Mucosa of stomach (tissue), 1 donor: ENCODE measurements around the gene CACNA2D4.

ENCODE experiments used
- H3K27me3 ChIP-seq: one replicate; pipeline ENCODE4 v1.7.0; 2013; ENCODE audit warnings: mild to moderate bottlenecking, low read length; ENCODE audit not compliant: control insufficient read depth, insufficient read depth
- H3K36me3 ChIP-seq: one replicate; pipeline ENCODE4 v1.7.0; 2013; ENCODE audit warnings: low read length; ENCODE audit not compliant: control insufficient read depth, insufficient read depth
- H3K4me1 ChIP-seq: one replicate; pipeline ENCODE4 v1.7.0; 2013; ENCODE audit warnings: mild to moderate bottlenecking, low read length; ENCODE audit not compliant: control insufficient read depth, insufficient read depth
- H3K4me3 ChIP-seq: one replicate; pipeline ENCODE4 v1.7.0; 2013; ENCODE audit warnings: low read length
- H3K9ac ChIP-seq: one replicate; pipeline ENCODE4 v1.7.0; 2013; ENCODE audit warnings: mild to moderate bottlenecking, low read length, moderate library complexity
- H3K9me3 ChIP-seq: one replicate; pipeline ENCODE4 v1.7.0; 2013; ENCODE audit warnings: mild to moderate bottlenecking, low read length, moderate library complexity; ENCODE audit not compliant: control insufficient read depth
- donor health status: Pancreatic carcinoma.

CACNA2D4 gene

GRCh38 chr12:1880153-1880845 is 38.2 kb downstream of the CACNA2D4 start:
- no peak overlapping the region for H3K4me3 ChIP-seq
- no peaks in the 10 kb centered on the region for H3K36me3 ChIP-seq
- peaks cover 9% of the 10 kb centered on the region for H3K4me1 ChIP-seq
- no peaks in the 10 kb centered on the region for H3K9me3 ChIP-seq
- peaks cover 35% of the 10 kb centered on the region for H3K27me3 ChIP-seq
- H3K9ac ChIP-seq, result no peak overlapping the region

GRCh38 chr12:1879633-1880032 is 38.8 kb downstream of the CACNA2D4 start:
- no peaks in the 10 kb centered on the region for H3K9me3 ChIP-seq
- H3K27me3 ChIP-seq, result peaks cover 36% of the 10 kb centered on the region
- no peaks in the 10 kb centered on the region for H3K36me3 ChIP-seq
- no peak overlapping the region for H3K9ac ChIP-seq
- no peak overlapping the region for H3K4me3 ChIP-seq
- H3K4me1 ChIP-seq, result peaks cover 2% of the 10 kb centered on the region

DNA sequence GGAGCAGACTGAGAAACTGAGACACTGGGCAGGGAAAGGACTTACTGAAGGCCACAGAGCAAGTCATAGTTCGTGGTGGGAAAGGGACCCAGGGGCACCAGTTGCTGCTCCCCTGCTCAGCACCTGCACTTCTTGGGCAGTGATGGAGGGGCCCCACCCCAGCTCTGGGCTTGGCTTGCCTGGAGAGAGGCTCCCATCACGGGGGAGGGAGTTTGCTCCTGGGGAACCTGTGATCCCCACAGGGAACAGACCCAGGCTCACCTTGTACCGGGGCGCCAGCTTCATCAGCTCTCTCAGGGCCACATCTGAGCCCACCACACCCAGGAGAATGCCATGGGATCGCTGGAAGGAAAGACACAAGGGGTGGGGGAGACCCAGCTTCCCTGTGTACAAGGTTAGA is 39.8 kb downstream of the CACNA2D4 start:
- H3K36me3 ChIP-seq, result no peaks in the 10 kb centered on the region
- peaks cover 36% of the 10 kb centered on the region for H3K27me3 ChIP-seq
- H3K9me3 ChIP-seq, result no peaks in the 10 kb centered on the region
- H3K9ac ChIP-seq, result no peak overlapping the region
- no peak overlapping the region for H3K4me3 ChIP-seq
- H3K4me1 ChIP-seq, result no peaks in the 10 kb centered on the region

DNA sequence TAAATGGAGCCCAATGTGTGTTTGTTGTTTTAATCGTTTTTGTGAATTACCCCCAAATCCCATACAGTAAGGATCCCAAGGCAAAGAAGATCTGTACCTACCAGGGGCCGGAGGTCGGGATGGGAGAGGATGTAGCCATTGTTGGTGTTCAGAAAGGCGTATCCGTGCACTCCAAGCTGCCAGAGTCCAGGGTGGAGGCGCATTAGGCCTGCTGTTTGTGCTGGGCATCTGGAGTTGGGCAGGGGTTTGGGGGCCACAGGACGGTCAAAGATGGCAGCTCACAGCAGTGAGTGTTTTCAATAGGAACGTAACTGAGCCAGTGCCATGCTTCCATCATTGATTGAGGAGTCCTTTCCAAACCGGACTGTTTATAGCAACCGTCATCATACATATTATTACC is 40.2 kb downstream of the CACNA2D4 start:
- Histone ChIP-seq H3K4me3 (no peak overlapping the region), H3K9me3 (no peaks in the 10 kb centered on the region), H3K4me1 (no peaks in the 10 kb centered on the region), H3K9ac (no peak overlapping the region), H3K27me3 (peaks cover 31% of the 10 kb centered on the region), H3K36me3 (no peaks in the 10 kb centered on the region)

DNA sequence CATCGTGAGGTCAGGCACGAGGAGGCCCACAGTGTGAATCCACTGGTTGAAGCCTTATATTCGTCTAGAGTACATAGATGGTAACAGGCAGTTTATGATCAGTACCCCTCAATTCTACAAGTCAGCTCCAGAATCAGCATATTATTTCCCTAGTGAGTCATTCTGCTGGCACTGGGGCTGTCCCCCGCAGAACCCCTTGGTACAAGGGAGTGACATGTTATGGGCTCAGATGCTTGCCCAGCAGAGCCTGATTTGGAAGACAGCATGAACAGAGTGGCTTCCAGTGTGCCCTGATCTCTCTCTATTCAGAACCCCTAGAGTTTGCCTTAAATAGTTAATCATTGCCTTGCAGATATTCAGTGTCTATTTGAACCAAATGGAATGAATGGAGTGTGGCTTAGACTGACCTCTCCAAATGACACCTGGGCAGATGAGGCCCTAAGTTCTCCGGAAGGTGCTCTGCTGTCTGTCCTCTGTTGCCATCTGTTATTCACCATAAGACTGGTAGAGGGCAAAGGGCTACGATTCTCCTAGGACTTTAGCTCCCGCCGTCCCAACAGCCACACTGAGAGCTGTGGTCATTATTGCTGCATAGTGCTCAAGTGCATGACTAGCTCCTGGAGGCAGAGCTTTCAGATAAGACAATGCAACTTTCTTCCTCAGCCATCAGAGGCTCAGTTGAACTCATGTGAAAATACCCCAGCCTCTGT is 41.1 kb downstream of the CACNA2D4 start:
- Histone ChIP-seq H3K4me1 (no peaks in the 10 kb centered on the region), H3K4me3 (no peak overlapping the region), H3K27me3 (peaks cover 27% of the 10 kb centered on the region)

DNA sequence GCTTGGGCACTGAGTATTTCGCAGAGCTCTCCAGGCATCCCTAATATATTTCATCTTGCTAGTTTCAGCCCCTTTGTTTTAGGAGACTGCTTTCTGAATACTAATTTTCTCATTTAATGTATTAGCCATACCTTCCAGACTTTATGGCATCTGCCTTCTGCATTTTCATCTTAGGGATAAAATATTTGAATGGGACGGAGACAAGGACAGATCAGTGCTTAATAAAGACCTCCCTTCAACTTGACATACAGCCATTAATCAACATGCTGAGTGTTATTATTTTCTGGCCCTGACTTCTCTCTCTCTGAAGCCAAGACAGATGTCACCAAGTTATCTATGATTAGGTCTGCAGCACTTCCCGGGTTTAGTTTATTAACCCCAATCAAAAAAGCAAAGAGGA is 42.4 kb downstream of the CACNA2D4 start:
- Histone ChIP-seq H3K9ac (no peak overlapping the region), H3K9me3 (no peaks in the 10 kb centered on the region), H3K4me1 (no peaks in the 10 kb centered on the region), H3K36me3 (no peaks in the 10 kb centered on the region), H3K27me3 (peaks cover 21% of the 10 kb centered on the region), H3K4me3 (no peak overlapping the region)

More for the DNA sequence above, 41.1 kb downstream of the CACNA2D4 start:
- Histone ChIP-seq H3K9ac (no peak overlapping the region), H3K9me3 (no peaks in the 10 kb centered on the region), H3K36me3 (no peaks in the 10 kb centered on the region)

DNA sequence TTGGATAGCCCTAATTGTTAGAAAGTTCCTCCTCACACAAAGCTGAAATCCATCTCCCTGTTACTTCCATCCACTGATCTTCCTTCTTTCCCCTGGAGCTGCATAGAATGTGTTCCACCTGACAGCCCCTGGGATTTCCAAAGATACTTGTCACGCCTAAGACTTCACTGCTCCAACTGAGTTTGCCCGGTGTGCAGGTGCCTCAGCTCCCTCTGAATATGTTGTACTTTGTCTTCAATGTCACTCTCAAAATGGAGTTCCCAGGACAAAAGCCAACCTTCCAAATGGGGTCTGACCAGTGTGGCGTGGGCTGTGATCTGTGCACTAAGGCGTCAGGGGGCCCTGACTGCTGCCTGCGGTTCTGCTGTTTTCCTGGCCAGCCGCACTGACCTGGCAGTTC is 42.8 kb downstream of the CACNA2D4 start:
- peaks cover 17% of the 10 kb centered on the region for H3K27me3 ChIP-seq
- H3K9me3 ChIP-seq, result no peaks in the 10 kb centered on the region
- no peak overlapping the region for H3K4me3 ChIP-seq
- H3K36me3 ChIP-seq, result no peaks in the 10 kb centered on the region
- no peaks in the 10 kb centered on the region for H3K4me1 ChIP-seq
- no peak overlapping the region for H3K9ac ChIP-seq

GRCh38 chr12:1873531-1874510 is 44.6 kb downstream of the CACNA2D4 start:
- no peaks in the 10 kb centered on the region for H3K9me3 ChIP-seq
- peaks cover 12% of the 10 kb centered on the region for H3K27me3 ChIP-seq
- no peak overlapping the region for H3K9ac ChIP-seq
- no peaks in the 10 kb centered on the region for H3K4me1 ChIP-seq
- no peaks in the 10 kb centered on the region for H3K36me3 ChIP-seq
- no peak overlapping the region for H3K4me3 ChIP-seq

DNA sequence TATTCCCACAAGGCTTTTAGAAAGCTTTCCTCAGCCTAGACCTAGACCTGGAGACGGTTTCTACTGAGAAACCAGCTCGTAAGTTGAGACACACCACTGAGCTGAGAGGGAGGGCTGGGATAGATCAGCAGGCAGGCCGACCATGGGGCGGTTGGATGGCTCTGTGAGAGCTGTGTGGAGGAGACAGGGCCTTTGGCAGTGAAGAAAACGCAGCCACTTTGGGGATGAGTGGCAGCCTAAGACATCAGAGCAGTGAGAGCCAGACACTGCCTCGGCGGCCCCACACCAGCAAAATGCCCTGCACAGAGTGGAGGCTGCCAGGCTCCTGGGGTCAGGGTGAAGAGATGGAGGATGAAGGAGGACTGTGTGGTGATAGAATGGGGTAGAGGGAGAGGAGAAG is 46.0 kb downstream of the CACNA2D4 start:
- no peak overlapping the region for H3K4me3 ChIP-seq
- no peaks in the 10 kb centered on the region for H3K36me3 ChIP-seq
- H3K9me3 ChIP-seq, result no peaks in the 10 kb centered on the region
- peaks cover 12% of the 10 kb centered on the region for H3K27me3 ChIP-seq
- H3K4me1 ChIP-seq, result no peaks in the 10 kb centered on the region
- H3K9ac ChIP-seq, result no peak overlapping the region

DNA sequence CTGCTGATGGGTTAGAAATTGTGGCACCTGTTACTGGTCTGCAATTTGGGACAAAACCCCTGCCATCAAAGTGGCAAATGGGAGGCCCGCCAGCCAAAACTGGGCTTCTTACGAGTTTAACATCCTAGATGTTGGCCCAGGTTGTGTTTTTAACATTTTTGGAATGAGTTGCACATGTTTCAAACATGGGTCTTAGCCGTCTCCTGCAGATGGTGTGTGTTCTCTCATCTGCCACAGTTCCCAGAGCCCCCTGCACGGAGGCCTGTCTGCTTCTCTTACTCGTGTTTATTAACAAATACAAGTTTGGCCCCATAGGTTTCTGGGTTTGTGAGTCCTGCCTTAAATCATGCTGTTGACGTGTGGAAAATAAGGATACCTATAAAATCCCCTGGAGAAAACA is 46.5 kb downstream of the CACNA2D4 start:
- no peak overlapping the region for H3K9ac ChIP-seq
- peaks cover 12% of the 10 kb centered on the region for H3K27me3 ChIP-seq
- no peaks in the 10 kb centered on the region for H3K4me1 ChIP-seq
- H3K36me3 ChIP-seq, result no peaks in the 10 kb centered on the region
- H3K4me3 ChIP-seq, result no peak overlapping the region
- H3K9me3 ChIP-seq, result no peaks in the 10 kb centered on the region

DNA sequence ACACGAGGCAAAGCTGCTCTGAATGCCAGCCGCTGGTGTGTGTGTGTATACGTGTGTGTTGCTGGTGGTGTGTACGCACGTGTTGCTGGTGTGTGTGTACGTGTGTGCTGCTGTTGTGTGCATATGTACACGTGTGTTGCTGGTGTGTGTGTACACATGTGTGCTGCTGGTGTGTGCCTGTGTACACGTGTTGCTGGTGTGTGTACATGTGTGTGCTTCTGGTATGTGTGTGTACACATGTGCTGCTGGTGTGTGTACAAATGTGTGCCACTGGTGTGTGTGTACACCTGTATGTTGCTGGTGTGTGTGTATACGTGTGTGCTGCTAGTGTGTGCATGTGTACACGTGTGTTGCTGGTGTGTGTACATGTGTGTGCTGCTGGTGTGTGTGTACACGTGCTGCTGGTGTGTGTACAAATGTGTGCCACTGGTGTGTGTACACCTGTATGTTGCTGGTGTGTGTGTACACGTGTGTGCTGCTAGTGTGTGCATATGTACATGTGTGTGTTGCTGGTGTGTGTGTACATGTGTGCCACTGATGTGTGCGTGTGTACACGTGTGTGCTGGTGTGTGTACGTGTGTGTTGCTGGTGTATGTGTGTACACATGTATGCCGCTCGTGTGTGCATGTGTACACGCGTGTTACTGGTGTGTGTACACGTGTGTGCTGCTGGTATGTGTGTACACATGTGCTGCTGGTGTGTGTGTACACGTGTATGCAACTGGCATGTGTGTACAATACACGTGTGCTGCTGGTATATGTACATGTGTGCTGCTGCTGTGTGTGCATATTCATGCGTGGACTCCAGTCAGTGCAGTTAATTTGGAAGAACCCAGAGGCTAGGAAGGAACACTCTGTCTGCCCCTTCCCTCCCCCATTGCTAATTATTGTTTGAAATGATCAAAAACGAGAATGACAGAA is 47.2 kb downstream of the CACNA2D4 start:
- H3K9me3 ChIP-seq, result no peaks in the 10 kb centered on the region
- no peak overlapping the region for H3K4me3 ChIP-seq
- no peaks in the 10 kb centered on the region for H3K36me3 ChIP-seq
- peaks cover 12% of the 10 kb centered on the region for H3K27me3 ChIP-seq
- H3K4me1 ChIP-seq, result no peaks in the 10 kb centered on the region
- no peak overlapping the region for H3K9ac ChIP-seq
